ENCODE results near the gene HSPA4.
A peak's percentile ranks its signal among the peaks of the same experiment; 100 is the strongest.

The HSPA4 gene

DNA sequence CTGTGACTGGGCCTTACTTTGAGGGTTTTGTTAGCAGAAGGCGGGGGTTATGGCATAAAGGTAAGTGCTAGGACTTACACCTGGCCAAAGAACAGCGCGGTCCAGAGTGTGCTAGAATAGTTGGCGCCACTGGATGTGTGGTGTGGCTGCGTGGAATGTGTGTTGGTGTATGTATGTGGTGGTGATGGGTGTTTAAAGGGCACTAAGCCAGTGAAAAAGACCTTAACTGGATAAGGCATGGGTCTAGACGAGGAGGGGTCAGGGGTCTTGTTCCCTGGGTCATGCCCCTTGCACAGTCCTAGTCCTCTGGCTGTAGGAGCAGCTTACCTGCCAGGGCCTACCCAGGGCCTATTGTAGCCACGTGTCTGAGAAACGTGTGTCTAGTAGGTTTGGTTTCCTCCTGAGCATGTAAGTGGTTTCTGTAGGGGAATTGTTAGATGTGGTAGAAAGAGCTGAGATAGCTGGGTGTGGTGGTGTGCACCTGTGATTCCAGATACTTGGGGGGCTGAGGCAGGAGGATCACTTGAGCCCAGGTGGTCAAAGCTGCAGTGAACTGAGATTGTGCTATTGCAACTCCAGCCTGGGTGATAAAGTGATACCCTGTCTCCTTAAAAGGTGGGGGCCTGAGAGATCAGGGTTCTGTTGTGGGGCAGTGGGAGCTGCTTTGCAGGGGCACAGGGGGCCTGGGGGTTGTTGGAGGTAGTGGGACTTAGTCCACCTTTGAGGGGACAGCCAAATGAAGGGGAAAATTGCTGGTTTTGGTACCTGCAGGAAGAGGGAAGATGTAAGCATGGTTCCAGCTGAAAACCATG lies 55.2 kb downstream of the HSPA4 start:
- no peak for DNase-seq

DNA sequence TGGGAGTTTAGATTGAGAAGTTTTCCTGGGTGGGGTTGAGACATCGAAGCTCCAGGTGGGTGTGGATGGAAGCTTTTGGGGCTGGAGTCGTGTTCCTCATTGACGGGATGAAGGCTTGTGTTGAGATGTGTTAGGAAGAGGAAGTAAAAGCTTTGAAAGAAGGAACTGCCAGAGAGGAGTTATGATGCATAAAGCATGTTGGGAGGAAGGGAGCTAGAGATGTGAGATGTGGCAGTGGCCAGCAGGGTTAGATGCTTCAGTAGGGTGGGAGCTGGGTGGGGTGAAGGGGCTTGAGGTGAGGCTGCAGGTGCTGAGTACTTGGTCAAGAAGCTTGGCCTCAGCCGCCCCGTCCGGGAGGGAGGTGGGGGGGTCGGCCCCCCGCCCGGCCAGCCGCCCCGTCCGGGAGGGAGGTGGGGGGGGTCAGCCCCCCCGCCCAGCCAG lies 56.7 kb downstream of the HSPA4 start:
- DNase-seq = no peak

DNA sequence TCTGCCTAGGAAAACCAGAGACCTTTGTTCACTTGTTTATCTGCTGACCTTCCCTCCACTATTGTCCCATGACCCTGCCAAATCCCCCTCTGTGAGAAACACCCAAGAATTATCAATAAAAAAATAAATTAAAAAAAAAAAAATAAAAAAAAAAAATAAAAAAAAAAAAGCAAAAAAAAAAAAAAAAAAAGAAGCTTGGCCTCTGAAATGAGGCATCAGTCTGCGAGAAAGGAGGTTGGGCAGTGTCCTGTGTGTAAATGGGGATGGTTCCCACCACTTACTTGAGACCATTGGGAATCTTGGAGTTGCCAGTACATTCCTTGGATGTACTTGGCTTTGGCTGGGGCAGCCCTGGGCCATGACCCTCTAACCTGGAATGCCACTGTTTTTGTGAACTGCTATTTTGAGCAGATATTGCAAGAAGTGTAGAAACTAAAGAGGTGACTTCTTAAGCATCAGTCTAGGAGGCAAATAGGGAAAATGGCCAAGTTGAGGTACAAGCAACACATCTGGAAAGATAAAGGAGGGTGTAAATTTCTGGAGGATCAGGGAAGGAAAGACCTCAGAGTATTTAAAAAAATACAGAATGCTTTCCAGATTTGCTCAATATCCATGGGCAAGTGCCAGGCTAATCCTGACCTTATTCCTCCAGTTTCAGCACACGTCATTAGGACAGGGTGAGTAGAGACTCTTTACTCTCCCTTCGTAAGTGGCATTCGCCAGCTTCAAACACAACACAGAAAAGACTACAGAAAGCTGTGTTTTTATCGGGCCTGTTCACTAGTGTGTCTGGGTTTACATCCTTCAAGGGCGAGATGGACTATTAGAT lies 58.1 kb downstream of the HSPA4 start:
- DNase-seq = no peak

DNA sequence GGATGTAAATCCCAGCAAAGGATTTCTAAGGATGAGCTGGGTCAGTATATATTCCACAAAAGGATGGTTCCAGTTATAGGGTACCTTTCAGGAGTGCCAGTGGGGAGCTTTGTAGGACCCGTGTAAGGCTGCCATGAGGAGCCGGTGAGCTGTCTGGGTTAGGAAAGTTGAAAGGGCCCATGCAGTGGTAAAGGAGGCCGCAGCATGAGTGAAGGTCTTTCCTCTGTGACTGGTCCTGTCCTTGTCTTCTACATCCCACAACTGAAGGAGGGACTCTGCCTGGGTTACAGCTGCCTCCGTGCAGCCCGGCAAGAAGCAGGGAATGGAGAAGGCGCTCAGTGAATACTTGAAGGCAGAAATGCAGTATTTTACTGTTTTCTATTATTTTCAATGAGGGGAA lies 58.9 kb downstream of the HSPA4 start:
- no peak for DNase-seq

DNA sequence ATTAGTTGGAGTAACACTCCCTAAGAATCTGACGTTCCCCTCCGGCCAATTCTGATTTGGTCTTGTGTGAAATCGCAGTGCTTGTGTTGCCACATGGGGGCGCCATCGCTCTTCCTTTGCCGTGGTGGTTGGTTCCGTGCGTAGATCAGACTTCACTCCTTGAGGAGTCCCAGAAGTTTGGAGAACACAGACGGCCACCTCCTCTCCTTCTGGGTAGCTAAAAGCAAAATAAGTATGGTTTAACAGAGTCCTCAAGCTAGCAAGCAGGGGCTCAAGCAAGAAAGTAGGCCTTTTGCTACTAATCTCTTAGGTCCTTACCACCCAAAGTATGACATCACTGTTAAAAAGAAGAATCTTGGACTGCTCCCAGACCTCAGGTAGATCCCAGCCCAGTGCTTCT lies 59.5 kb downstream of the HSPA4 start:
- peak; percentile 74 for DNase-seq

DNA sequence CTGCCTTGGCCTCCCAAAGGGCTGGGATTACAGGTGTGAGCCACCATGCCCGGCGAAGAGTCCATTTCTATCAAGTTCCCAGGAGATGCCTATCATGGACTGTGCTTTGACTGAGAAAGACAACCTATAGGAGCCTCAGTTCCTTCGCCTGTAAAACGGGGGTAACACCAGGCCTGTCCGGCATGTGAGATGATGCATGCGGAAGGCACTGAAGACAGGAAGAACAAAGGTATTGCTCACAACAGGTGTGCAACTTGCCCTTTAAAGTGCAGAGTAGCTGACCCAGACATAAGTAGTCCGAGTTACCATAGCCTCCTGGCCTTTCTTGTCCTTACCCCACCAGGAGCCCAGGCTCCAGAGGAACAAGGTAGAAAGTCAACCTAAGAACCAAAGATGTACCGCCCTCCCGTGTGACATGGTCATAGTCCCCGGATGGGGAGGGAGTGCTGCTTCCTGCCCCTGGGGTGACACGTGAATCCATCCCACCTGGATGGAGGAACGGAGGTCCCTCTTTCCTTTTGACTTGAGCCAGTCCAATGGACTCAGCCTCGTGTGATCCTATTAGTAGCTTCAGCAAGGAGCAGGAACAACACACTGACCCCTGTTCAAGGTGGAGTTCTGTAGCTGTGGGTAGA lies 60.3 kb downstream of the HSPA4 start:
- no peak for DNase-seq

DNA sequence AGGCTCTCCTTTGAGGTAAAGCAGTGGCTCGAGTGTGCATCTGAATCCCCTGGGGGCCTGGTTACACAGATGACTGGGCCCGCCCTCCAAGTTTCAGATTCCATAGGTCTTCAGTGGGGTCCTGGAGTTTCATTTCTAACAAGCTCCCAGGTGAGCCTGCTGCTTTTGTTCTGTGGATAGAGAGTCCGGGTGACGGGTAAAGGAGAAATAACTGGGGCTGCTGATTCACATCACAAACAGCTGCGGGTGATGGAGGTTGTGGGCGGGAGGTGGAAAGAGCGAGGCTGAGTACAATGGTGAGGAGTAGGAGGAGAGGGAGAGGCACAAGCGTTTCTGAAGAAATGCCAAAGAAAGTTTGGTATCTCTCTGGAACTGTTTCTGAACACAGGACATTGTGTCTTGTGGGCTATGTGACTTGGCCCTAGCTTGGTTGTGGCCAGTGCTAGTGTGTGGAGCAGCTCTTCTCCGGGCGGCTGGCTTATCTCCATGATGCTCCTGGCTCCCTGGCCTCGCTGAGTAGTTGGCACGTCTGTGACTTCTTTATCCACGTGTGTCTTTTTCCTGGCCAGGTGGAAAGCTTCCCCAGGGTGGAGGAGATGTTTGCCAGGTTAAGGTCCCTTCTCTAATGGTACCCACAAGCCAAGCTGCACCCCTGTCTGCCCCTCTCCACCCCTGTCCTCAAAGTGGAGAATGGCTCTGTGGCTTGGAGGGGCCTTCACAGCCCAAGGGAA lies 61.7 kb downstream of the HSPA4 start:
- DNase-seq = no peak

DNA sequence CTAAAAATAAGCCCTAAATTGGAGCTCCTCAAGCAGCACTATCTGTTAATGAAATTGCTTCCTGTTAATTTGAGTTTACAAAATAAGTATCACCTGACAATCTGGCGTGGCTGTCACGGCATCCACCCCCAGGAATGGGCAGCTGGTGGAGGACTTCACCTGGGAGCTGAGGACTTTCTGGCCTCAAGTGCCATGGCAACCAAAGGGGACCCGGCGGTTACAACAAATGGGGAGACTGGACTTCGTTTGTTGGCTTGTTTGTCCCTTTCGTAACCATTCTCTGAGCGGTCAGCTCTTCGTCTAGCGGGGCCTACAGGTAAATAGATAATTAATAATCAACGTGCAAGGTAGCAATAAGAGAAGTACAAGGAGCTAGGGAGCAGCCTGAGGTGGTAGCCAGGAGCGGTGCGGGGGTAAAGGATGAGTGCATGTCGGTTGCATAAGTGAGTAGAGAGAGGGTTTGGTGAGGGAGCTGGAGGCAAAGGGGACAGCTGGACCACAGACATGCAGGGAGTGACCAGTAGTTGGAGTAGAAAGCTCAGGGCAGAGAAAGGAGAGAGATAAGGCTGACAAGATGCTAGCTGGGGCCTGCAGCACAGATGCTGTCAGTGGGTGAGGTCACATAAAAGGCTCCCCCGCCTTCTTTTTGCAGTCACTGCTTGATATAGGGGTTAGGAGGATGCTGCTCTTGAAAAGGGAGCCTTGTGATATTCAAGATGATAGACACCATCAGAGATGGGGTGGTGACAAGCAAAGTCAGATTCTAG lies 62.5 kb downstream of the HSPA4 start:
- DNase-seq = no peak

DNA sequence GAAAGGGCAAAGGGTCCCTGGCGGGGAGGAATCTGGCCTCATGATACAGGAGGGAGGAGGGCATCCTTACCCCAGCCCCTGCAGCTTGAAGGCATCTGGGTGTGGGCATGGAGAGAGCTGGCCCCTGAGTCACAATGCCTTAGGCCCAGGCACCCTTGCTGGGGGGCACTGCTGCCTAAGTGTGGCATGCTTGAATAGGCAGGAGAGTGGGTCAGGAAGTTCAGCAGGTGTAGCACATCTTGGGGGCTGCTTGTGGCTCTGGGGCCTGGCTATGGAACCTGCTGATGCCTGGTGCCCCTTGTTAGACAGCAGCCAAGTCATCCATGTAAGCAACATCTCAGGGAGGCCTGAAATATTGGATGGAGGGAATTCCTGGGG lies 63.1 kb downstream of the HSPA4 start:
- no peak for DNase-seq

DNA sequence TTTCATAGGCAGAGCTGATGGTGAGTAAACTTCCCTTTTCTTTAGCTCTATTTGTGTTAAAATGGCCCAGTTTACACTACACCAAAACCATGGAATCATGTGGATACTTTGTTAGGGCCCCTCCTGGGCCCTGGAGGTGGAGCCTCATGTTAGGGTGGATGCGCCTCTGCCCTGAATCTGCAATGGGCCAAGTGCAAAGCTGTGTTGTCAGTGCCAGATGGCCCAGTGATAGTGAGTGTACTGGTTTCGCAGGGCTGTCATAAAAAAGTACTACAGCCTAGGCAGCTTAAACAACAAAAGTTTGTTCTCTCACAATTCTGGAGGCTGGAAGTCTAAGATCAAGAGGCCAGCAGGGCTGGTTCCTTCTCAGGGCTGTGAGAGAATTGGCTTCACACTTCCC lies 64.8 kb downstream of the HSPA4 start:
- no peak for DNase-seq

DNA sequence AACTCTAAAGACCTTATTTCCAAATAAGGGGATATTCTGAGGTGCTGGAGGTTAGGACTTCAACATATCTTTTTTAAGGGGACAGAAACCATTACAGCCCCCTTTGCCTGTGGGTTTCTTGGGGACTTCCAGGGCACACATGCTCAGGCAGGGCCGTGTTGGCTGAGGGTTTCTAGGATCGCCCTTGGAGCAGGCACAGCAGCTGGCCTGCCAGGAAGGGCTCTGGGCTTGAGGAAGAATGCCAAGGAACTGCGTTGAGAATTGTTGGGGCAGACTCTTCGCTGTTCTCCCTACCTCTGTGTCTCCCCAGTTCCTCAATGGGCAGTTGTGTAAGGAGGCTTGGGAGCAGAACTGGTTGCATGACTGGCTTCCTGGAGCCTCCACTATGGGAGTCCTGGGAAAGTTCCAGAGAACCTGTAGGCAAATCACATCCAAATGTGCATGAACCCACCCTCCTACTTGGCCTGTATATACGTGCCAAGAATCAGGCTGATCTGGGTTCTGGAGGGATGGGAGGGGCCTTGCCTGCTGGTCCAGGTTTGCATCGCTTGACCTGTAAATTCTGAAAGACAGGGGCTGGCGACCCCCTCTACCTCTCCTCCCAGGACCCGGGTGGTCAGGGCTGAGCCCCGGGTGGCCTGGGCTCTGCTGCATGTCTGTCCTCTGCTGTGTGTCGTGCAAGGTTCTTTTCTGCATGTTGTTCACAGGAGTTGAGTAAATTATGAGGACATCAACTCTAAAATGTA lies 65.5 kb downstream of the HSPA4 start:
- DNase-seq = no peak

DNA sequence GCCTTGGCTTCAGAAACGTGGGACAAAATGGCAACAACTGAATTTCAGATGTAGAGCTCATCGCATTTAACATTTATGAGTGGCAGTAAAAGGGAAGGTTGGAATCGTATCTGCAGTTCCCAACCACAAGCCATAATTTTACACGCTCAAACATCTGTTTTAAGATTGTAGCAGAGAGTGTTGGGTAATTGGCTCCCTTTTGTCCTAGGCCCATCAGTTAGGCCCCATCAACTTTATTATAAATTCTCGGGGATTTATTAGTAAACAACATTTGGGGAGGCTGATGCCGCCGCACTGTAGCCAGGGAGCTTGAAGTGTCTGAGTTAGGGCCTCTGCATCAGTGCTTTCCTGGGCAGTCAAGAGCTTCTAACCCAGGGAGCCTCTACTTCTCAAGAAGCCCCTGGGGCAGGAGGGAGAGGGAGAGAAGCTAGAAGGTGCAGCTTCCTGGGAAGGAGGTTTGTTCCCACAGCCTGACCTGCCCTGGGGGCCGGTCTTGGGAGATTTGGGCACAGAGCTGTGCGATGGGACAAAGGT lies 66.2 kb downstream of the HSPA4 start:
- DNase-seq = no peak

DNA sequence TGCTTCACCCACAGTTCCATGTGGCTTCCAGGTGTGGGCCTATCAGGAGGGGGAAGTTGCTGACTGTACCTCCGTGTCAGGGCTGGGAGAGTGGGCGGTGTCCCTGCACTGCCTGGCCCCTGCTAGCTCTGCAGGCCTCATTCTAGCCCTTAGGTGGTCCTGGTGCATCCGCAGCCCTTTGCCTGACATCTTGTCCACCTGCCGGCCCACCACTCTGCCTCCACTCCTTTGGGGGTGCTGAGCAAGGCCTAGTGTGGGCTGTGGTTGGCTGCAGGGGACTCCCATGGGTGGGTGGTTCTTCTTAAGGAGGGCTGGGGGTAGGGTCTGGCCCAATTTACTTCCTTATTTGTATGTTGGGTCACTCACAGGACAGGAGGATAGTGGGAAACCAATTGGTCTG lies 66.9 kb downstream of the HSPA4 start:
- DNase-seq = no peak

DNA sequence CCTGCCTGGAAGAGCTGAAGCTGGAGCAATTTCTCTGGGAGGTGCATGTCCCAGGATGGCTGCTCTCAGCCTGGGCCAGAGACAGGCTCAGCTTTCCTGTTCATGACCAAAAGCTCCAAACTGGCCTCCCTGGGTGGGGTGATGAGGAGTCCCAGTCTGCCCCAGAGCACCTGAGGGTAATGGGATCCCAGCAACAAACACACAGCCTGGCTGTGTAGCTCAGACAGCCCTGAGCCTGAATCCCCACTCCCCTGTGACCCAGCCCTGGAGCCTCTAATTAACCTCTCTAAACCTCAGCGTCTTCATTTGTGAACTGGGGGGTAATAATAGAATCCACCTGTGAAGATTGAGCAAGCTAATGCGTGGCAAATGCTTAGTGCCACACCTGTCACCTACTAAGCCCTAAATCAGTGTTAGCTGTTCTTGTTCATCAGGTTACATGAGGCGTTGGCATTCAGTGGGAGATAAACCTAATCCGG lies 67.5 kb downstream of the HSPA4 start:
- no peak for DNase-seq

DNA sequence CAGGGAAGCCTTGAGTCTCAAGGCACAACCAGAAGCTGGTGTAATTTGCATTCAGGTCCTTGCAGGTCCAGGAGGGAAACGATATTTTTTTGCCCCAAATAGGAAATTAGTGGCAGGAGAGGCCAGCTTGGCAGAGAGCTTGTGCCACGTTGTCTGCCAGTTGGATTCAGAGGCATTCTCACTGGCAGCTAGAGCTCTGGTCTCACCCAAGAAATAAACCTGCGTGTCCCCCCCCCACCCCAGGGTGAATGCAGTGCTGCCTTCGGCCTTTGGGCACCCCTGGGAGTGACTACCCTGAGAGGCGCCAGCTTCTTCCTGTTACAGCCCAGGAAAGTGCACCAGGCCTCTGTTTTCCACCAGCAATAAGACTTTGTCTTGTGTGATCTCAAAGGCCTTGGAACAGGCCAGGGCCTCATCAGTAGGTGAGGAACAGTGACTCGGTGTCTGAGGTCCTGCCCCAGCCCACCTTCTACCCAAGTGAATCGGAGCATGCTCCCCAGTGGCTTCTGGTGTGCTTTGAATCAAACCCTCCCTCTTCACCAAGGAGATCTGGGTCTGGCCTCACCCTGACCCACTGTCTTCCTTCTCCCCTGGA lies 68.4 kb downstream of the HSPA4 start:
- no peak for DNase-seq

DNA sequence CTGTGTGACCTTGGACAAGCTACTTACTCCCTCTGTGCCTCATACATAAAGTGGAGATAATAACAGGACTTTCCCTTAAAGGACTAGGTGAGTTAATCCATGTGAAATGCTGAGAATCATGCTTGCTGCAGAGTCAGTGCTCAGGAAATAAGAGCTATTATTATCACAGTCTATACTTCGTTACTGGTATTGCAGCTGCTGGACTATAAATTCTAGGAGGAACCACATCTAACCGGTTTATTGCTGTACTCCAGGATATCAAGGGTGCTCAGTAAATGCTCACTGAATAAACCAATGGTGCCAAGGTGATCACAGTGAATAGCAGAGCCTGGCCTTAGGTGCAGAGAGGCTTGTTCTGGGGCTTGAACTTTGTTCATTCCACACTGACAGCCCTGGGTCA lies 69.3 kb downstream of the HSPA4 start:
- no peak for DNase-seq

DNA sequence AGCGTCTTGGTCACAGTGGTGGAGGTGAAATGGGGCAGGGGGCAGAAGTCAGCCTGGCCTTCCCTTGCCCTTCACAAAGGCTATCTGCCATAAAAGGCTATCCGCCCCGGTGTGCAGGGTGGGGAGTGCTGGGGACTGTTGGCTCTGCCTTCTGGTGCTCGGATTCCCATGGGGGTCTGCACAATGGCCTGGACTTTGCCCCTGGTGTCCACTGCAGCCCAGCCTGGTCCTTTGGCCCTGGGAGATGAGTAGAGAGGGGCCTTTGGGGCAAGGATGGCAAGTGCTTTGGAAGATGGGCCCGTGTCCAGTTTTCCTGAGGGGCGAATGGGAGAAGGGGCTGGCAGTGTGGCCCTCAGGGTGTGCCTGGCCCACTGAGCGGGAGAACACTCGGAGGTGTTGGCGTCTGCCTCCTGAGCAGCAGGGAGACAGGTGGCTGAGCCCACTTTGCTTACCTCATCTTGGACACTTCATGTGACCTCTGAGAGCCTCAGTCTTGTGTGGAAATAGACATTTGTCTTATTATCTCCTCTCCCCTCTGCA lies 69.9 kb downstream of the HSPA4 start:
- no peak for DNase-seq

DNA sequence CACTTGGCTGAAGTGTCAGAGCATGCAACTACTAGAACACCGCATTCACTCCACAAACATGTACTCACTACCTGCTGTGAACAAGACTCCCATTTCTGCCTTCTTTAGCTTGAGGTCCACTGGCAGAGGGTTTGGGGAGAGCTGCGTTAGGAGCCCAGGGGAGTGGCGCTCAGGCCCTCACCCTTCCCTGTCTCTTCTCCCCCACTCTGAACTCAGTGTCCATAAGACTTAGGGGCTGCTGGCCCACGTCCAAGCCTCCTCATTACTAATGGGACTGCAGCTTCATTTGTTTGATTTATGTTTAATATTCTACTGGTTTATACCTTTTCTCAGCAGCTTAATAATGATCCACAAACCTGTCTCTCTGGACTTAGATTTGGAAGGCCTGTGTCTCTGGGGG lies 70.9 kb downstream of the HSPA4 start:
- DNase-seq = no peak

DNA sequence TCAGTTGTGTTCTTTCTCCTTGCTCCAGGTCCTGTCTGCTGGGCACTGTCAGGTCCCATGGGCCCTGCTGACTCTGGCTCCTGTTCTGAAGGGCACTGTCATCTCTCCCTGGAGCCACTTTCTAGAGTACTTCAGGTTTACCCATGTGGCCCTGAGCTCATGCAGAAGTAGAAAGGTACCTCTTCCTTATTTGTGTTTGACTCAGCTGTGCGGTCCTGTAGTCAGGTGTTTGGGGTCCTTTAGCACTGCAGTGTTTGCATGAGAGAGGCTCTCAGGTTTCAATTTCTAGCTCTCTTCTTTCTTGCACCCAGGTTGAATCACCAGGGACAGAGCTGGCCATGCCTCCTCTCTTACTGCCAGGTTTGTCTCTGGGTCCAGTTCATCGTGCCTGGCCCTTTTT lies 71.5 kb downstream of the HSPA4 start:
- no peak for DNase-seq

DNA sequence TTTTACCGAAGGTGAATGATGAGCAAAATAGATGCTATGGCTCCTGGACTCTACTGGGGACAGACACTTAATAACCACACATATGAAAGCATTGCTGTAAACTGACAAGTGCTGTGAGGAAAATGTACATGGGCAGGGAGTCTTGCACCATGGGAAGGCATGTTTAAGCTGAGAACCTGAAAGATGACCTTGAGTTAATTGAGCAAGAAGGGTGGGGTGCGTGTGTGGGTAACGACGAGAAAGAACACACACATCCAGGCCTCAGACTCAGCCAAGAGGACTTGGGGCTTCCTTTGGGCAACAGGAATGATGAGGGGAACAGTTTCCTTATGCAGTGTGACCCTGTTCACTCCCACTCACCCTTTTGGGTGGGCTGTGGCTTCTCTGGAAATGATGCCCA lies 73.1 kb downstream of the HSPA4 start:
- DNase-seq = no peak

DNA sequence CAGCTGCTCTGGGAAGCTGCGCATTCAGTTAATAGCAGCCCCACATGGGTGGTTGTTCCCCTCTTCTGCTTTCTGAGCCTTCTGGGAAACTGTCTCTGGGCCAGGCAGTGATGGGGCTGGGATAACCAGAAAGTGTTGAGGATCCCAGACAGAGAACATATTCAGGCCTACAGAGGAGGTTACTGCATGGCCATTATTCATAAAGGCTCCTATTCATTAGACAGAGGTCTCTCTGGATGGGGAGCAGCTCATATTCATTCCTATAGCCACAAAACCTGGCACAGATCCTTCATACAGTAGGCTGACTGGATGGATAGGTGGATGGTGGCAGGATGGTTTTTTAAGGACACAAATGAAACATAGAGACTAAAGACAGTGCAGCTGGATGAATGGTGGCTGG lies 76.3 kb downstream of the HSPA4 start:
- DNase-seq = no peak

Measured in HCEC 1CT (cell line).